ENCODE data around the gene NPIPB6. TPM values are rescaled to one million over a fixed set of nuclear protein-coding genes. Genes with fewer than 3 reads are reported as not detected.

NPIPB6 gene
- total and polyA plus RNA-seq, 8 donors: 0.76 to 4.7 (median 2.2) TPM

DNA sequence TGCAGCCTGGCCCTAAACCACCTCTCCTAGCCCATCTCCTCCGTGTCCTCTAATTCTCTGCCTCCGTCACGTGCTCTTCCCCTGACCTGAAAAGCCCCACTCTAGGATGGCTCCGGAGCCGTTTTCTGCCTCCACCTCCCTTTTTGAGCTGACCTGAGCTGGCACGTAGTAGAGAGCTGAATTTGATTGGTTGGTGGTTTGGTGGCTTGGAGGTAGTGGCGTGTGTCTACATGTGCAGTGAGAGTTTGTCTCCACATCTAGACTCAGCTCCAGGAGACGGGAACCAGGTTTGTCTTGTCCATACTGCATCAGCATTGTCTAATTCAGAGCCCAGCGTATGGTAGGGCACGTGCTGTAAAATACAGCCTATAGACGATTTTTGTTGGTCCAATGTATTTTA lies 68.0 kb downstream of the NPIPB6 start:
- TF ChIP-seq, protein P1, sequence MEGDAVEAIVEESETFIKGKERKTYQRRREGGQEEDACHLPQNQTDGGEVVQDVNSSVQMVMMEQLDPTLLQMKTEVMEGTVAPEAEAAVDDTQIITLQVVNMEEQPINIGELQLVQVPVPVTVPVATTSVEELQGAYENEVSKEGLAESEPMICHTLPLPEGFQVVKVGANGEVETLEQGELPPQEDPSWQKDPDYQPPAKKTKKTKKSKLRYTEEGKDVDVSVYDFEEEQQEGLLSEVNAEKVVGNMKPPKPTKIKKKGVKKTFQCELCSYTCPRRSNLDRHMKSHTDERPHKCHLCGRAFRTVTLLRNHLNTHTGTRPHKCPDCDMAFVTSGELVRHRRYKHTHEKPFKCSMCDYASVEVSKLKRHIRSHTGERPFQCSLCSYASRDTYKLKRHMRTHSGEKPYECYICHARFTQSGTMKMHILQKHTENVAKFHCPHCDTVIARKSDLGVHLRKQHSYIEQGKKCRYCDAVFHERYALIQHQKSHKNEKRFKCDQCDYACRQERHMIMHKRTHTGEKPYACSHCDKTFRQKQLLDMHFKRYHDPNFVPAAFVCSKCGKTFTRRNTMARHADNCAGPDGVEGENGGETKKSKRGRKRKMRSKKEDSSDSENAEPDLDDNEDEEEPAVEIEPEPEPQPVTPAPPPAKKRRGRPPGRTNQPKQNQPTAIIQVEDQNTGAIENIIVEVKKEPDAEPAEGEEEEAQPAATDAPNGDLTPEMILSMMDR (IDR thresholded peaks at IDR 0.05): no peak
- Histone ChIP-seq H3K9me3 (no peaks in the 10 kb centered on the region), H3K36me3 (no peaks in the 10 kb centered on the region), H3K4me1 (peaks cover 4 to 12% of the 10 kb centered on the region in 2 donors), H3K4me3 (no peak overlapping the region), H3K27ac (no peak overlapping the region), H3K27me3 (peaks cover 0 to 28% of the 10 kb centered on the region in 2 donors)
- intact Hi-C loops (cut with DNase I): no loop called here
- DNase-seq (no peak), ATAC-seq (no peak)

DNA sequence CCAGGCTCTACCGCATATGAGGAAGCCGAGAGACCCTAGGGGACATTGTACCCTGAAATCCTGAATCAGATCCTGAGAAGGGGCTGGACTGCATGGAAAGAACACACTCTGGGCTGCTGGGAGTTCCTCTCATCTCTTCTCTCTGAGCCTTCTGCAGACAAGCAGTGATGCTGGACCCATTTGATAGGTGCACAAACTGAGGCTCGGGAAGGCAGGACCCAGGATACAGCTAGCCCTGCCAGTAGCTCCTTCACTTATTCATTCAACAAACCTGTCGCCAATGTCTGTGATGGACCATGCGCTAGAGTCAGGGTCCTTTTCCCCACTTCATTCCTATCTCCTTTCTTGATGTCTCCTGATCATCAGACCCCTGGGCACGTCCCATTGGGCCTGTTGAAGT lies 69.1 kb downstream of the NPIPB6 start:
- TF ChIP-seq, protein P1 (IDR thresholded peaks at IDR 0.05): no peak
- H3K4me3 ChIP-seq: no peak overlapping the region
- intact Hi-C loops (cut with DNase I): no loop called here
- no peaks in the 10 kb centered on the region for H3K9me3 ChIP-seq
- no peak overlapping the region for H3K27ac ChIP-seq
- peaks cover 0 to 28% of the 10 kb centered on the region in 2 donors for H3K27me3 ChIP-seq
- peaks cover 4 to 12% of the 10 kb centered on the region in 2 donors for H3K4me1 ChIP-seq
- no peaks in the 10 kb centered on the region for H3K36me3 ChIP-seq
- no peak for DNase-seq
- ATAC-seq: no peak

DNA sequence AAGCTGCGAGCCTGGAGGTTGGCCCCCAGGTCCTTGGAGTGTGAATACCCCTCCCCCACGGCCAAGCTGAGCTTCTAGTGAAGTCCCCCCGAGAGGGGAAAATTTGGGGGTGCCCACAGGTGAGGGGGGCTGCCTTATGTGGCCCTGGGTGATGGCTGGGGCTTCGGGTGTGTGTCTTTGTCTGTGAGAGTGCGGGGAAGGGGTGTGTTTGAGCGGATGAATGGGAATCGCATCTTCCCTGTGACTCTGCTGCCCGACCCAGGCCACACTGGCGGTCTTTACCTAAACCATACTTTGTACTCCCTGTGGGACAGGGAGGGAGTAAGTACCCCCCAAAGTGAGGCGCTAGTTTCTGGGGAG lies 69.7 kb downstream of the NPIPB6 start:
- ATAC-seq (no peak), DNase-seq (no peak)
- Histone ChIP-seq H3K27ac (no peak overlapping the region), H3K27me3 (peaks cover 0 to 28% of the 10 kb centered on the region in 2 donors), H3K4me3 (peak overlapping the region in 1 of 2 donors; percentile 50), H3K9me3 (no peaks in the 10 kb centered on the region), H3K4me1 (peaks cover 4 to 12% of the 10 kb centered on the region in 2 donors), H3K36me3 (no peaks in the 10 kb centered on the region)
- intact Hi-C loops (cut with DNase I): no loop called here
- TF ChIP-seq, protein P1 (IDR thresholded peaks at IDR 0.05): no peak

DNA sequence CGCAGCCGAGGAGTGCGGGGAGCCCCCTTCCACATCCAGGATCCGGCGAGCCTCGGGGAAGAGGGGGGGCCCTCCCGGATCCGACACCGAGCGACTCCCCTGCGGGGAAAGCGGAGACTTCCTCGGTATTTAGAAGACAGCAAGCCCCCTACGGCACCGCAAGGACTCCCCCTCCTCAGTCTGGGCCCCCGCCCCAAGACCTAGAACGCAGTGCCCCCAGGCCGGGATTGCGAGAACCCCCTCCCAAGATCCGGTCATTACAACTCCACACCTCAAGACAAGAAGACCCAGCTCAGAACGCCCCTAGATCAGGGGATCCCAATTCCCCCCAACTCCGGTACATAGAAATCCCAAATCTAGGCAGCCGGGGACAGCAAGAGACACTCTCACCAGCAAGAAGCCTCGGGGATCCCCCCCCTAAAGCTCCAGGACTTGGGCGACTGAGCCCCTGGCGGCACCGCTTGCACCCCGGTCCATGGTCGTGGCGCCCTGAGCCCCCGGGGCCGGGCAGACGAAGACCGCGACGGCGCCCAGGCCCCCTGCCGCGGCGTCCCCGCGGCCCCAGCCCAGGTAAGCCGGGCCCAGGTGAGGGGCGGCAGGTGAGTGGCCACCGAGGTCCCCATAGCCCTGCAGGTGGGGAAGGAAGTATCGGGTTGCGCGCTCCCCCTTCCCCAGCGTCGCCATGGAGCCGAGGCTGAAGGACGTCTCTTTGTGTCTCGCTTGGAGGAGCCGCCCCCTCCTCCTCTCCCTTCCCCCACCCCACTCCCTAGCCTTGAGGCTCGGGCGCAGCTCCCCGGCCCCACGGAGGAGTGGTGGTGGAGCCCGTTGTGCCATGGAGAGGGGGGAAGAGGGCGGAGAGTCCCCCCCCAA lies 70.3 kb downstream of the NPIPB6 start:
- TF ChIP-seq, protein P1 (IDR thresholded peaks at IDR 0.05): no peak
- H3K27me3 ChIP-seq: peaks cover 0 to 28% of the 10 kb centered on the region in 2 donors
- ATAC-seq (peak; percentile 19), DNase-seq (peak in 2 of 4 donors; percentile 38 to 76)
- no peaks in the 10 kb centered on the region for H3K36me3 ChIP-seq
- H3K9me3 ChIP-seq: no peaks in the 10 kb centered on the region
- intact Hi-C loops (cut with DNase I): no loop called here
- H3K4me1 ChIP-seq: peaks cover 4 to 12% of the 10 kb centered on the region in 2 donors
- no peak overlapping the region for H3K27ac ChIP-seq
- H3K4me3 ChIP-seq: peak overlapping the region; percentile 46 to 50

Small RNA genes lying within 50 kb of the gene (microRNA-seq; reads per million reads assigned to microRNA genes)
- 0 reads per million in 2 donors for gene MIR6862-1

Other genes starting within 250 kb of the NPIPB6 start
- 100 to 1,000 TPM in 1 of 2 donors, 10 to 100 TPM in 1; 87.3 to 155 TPM for gene XPO6, start 151.5 kb downstream of the NPIPB6 start, total RNA-seq
- 10 to 100 TPM; 75.7 to 86.7 (median 79.5) TPM for gene XPO6, start 151.5 kb downstream of the NPIPB6 start, polyA plus RNA-seq (ENCODE audit: insufficient read length in 6 of 6)
- gene SBK1, start 71.0 kb downstream of the NPIPB6 start, total RNA-seq: 1 to 10 TPM; 1.7 to 2.8 TPM
- 10 to 100 TPM; 13.0 to 16.4 (median 15.5) TPM for gene SBK1, start 71.0 kb downstream of the NPIPB6 start, polyA plus RNA-seq (ENCODE audit: insufficient read length in 6 of 6)
- 10 to 100 TPM; 10.6 to 42.2 TPM for gene EIF3CL, start 40.3 kb upstream of the NPIPB6 start, total RNA-seq
- 100 to 1,000 TPM in 2 of 6 donors, 10 to 100 TPM in 4; 48.6 to 107 (median 66.4) TPM for gene EIF3CL, start 40.3 kb upstream of the NPIPB6 start, polyA plus RNA-seq (ENCODE audit: insufficient read length in 6 of 6)
- not detected for gene NPIPB7, start 108.8 kb upstream of the NPIPB6 start, total RNA-seq
- under 1 TPM in 3 of 6 donors, not detected in 3; 0.18 to 0.41 (median 0.33) TPM for gene NPIPB7, start 108.8 kb upstream of the NPIPB6 start, polyA plus RNA-seq (ENCODE audit: insufficient read length in 6 of 6)
- gene CLN3, start 128.6 kb upstream of the NPIPB6 start, total RNA-seq: 10 to 100 TPM; 57.5 to 72.8 TPM
- gene CLN3, start 128.6 kb upstream of the NPIPB6 start, polyA plus RNA-seq (ENCODE audit: insufficient read length in 6 of 6): 10 to 100 TPM; 22.1 to 29.0 (median 24.8) TPM
- 10 to 100 TPM in 1 of 2 donors, 1 to 10 TPM in 1; 6.2 to 22.9 TPM for gene APOBR, start 131.1 kb upstream of the NPIPB6 start, total RNA-seq
- 1 to 10 TPM; 1.0 to 1.7 (median 1.4) TPM for gene APOBR, start 131.1 kb upstream of the NPIPB6 start, polyA plus RNA-seq (ENCODE audit: insufficient read length in 6 of 6)
- under 1 TPM in 1 of 2 donors, not detected in 1; 0.94 TPM for gene IL27, start 143.3 kb upstream of the NPIPB6 start, total RNA-seq
- gene IL27, start 143.3 kb upstream of the NPIPB6 start, polyA plus RNA-seq (ENCODE audit: insufficient read length in 6 of 6): under 1 TPM in 1 of 6 donors, not detected in 5; 0.38 TPM
- 100 to 1,000 TPM; 141 to 142 TPM for gene NUPR1, start 175.5 kb upstream of the NPIPB6 start, total RNA-seq
- gene NUPR1, start 175.5 kb upstream of the NPIPB6 start, polyA plus RNA-seq (ENCODE audit: insufficient read length in 6 of 6): 10 to 100 TPM; 31.3 to 45.8 (median 35.4) TPM
- gene SGF29, start 190.4 kb upstream of the NPIPB6 start, total RNA-seq: 10 to 100 TPM; 16.6 to 27.4 TPM
- gene SGF29, start 190.4 kb upstream of the NPIPB6 start, polyA plus RNA-seq (ENCODE audit: insufficient read length in 6 of 6): 10 to 100 TPM; 12.1 to 29.8 (median 21.8) TPM
- gene SULT1A2, start 233.5 kb upstream of the NPIPB6 start, total RNA-seq: 10 to 100 TPM in 1 of 2 donors, 1 to 10 TPM in 1; 5.2 to 16.6 TPM
- 1 to 10 TPM; 2.9 to 3.9 (median 3.7) TPM for gene SULT1A2, start 233.5 kb upstream of the NPIPB6 start, polyA plus RNA-seq (ENCODE audit: insufficient read length in 6 of 6)
- 10 to 100 TPM; 38.6 to 68.6 TPM for gene SULT1A1, start 246.5 kb upstream of the NPIPB6 start, total RNA-seq
- 10 to 100 TPM; 21.8 to 45.3 (median 34.4) TPM for gene SULT1A1, start 246.5 kb upstream of the NPIPB6 start, polyA plus RNA-seq (ENCODE audit: insufficient read length in 6 of 6)